H1 (cell line): ENCODE data around the gene UCHL1. TPM values are rescaled to one million over a fixed set of nuclear protein-coding genes. Genes with fewer than 3 reads are reported as not detected.

Experiments used
- ASH2L ChIP-seq: fragments of 200-600, 300-600 bp; sonication (generic); IDR thresholded peaks from one replicate; pipeline ENCODE4 v1.7.1; 2017; ENCODE audit warnings: low read length
- BACH1 ChIP-seq: IDR thresholded peaks from 2 replicates; pipeline ENCODE4 v1.6.1; 2012; ENCODE audit warnings: low read length, improper control_type of control experiment
- CHD1 ChIP-seq: IDR thresholded peaks from 2 replicates; pipeline ENCODE4 v1.6.1; 2012; ENCODE audit warnings: low read depth, low read length, improper control_type of control experiment
- EGR1 ChIP-seq: IDR thresholded peaks from 2 replicates; pipeline ENCODE4 v1.6.1; 2011; ENCODE audit warnings: low read depth, low read length, borderline replicate concordance
- JUN ChIP-seq: IDR thresholded peaks from 2 replicates; pipeline ENCODE4 v1.6.1; 2011; ENCODE audit warnings: low read depth, mild to moderate bottlenecking, improper control_type of control experiment, low read length
- KDM4A ChIP-seq: IDR thresholded peaks from one replicate; pipeline ENCODE4 v1.7.1; 2012; ENCODE audit warnings: low read depth, mild to moderate bottlenecking, moderate library complexity, low read length, inconsistent platforms; ENCODE audit not compliant: severe bottlenecking
- NRF1 ChIP-seq: IDR thresholded peaks from 2 replicates; pipeline ENCODE4 v1.6.1; 2011; ENCODE audit warnings: mild to moderate bottlenecking, low read depth, low read length, improper control_type of control experiment
- RAD21 ChIP-seq, 2 experiments: IDR thresholded peaks in 1 of 2; conservative IDR thresholded peaks in 1 of 2; 2 replicates each; pipeline ENCODE4 v1.6.1; 2011; ENCODE audit warnings: low read depth in 2 of 2, low read length in 2 of 2, improper control_type of control experiment in 1 of 2, inconsistent platforms in 1 of 2, mild to moderate bottlenecking in 1 of 2, moderate library complexity in 1 of 2
- SIX5 ChIP-seq: IDR thresholded peaks from 2 replicates; pipeline ENCODE4 v1.6.1; 2011; ENCODE audit warnings: mild to moderate bottlenecking, low read depth, low read length
- SRF ChIP-seq: IDR thresholded peaks from 2 replicates; pipeline ENCODE4 v1.6.1; 2011; ENCODE audit warnings: mild to moderate bottlenecking, low read depth, low read length, moderate library complexity
- polyA plus RNA-seq, 7 experiments: library from polyadenylated mRNA; depleted of rRNA in 3 of 7; stranded (reverse) in 5 of 7; unstranded in 2 of 7; fragments of >200 nt in 5 of 7; fragments of 200-250 nt in 2 of 7; gene quantifications; 1 replicate in 5 of 7; 2 replicates in 1 of 7; 4 replicates in 1 of 7; pipeline versions ENCODE4 v1.2.1 to v1.2.3, GENCODE V29; 2011 to 2013; ENCODE audit warnings: missing spikeins in 2 of 7, mixed read lengths in 2 of 7
- total RNA-seq: library from RNA; stranded (reverse); fragmentation: NEBNext Ultra II Directional; extraction: Animal tissue kit (Norgen Biotek cat#: 25700); gene quantifications from 2 replicates; pipeline ENCODE4 v1.2.1, GENCODE V29; 2021
- TF ChIP-seq, protein P1 (sequence below): fragments of 300-600 bp; sonication (generic); IDR thresholded peaks from 2 replicates; pipeline ENCODE4 v1.7.1; 2012; ENCODE audit warnings: low read length, moderate library complexity, mild to moderate bottlenecking, inconsistent platforms; ENCODE audit not compliant: insufficient replicate concordance

UCHL1 gene
- total and polyA plus RNA-seq, 2 of the 8 experiments (the other 6 are each of a cell fraction or from before 2014, with no cell fraction given) = 781 to 1,717 TPM

DNA sequence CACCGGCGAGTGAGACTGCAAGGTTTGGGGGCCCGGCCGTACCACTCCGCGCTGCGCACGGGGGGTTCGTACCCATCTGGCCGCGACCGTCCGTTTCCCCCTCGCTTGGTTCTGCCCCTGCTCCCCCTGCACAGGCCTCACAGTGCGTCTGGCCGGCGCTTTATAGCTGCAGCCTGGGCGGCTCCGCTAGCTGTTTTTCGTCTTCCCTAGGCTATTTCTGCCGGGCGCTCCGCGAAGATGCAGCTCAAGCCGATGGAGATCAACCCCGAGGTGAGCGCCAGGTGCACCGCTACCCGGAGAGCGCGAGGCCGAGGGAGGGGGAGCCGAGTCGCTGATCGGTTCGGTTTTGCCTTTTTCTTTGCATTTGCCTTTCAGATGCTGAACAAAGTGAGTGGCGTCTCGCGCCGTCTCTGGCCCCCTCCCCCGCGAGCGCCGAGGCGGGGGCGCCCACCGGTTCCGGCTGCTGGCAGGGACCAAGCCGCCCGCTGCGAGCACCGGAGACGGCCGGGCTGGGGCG, at the start of gene UCHL1 (continued):
- TF ChIP-seq, protein P1, sequence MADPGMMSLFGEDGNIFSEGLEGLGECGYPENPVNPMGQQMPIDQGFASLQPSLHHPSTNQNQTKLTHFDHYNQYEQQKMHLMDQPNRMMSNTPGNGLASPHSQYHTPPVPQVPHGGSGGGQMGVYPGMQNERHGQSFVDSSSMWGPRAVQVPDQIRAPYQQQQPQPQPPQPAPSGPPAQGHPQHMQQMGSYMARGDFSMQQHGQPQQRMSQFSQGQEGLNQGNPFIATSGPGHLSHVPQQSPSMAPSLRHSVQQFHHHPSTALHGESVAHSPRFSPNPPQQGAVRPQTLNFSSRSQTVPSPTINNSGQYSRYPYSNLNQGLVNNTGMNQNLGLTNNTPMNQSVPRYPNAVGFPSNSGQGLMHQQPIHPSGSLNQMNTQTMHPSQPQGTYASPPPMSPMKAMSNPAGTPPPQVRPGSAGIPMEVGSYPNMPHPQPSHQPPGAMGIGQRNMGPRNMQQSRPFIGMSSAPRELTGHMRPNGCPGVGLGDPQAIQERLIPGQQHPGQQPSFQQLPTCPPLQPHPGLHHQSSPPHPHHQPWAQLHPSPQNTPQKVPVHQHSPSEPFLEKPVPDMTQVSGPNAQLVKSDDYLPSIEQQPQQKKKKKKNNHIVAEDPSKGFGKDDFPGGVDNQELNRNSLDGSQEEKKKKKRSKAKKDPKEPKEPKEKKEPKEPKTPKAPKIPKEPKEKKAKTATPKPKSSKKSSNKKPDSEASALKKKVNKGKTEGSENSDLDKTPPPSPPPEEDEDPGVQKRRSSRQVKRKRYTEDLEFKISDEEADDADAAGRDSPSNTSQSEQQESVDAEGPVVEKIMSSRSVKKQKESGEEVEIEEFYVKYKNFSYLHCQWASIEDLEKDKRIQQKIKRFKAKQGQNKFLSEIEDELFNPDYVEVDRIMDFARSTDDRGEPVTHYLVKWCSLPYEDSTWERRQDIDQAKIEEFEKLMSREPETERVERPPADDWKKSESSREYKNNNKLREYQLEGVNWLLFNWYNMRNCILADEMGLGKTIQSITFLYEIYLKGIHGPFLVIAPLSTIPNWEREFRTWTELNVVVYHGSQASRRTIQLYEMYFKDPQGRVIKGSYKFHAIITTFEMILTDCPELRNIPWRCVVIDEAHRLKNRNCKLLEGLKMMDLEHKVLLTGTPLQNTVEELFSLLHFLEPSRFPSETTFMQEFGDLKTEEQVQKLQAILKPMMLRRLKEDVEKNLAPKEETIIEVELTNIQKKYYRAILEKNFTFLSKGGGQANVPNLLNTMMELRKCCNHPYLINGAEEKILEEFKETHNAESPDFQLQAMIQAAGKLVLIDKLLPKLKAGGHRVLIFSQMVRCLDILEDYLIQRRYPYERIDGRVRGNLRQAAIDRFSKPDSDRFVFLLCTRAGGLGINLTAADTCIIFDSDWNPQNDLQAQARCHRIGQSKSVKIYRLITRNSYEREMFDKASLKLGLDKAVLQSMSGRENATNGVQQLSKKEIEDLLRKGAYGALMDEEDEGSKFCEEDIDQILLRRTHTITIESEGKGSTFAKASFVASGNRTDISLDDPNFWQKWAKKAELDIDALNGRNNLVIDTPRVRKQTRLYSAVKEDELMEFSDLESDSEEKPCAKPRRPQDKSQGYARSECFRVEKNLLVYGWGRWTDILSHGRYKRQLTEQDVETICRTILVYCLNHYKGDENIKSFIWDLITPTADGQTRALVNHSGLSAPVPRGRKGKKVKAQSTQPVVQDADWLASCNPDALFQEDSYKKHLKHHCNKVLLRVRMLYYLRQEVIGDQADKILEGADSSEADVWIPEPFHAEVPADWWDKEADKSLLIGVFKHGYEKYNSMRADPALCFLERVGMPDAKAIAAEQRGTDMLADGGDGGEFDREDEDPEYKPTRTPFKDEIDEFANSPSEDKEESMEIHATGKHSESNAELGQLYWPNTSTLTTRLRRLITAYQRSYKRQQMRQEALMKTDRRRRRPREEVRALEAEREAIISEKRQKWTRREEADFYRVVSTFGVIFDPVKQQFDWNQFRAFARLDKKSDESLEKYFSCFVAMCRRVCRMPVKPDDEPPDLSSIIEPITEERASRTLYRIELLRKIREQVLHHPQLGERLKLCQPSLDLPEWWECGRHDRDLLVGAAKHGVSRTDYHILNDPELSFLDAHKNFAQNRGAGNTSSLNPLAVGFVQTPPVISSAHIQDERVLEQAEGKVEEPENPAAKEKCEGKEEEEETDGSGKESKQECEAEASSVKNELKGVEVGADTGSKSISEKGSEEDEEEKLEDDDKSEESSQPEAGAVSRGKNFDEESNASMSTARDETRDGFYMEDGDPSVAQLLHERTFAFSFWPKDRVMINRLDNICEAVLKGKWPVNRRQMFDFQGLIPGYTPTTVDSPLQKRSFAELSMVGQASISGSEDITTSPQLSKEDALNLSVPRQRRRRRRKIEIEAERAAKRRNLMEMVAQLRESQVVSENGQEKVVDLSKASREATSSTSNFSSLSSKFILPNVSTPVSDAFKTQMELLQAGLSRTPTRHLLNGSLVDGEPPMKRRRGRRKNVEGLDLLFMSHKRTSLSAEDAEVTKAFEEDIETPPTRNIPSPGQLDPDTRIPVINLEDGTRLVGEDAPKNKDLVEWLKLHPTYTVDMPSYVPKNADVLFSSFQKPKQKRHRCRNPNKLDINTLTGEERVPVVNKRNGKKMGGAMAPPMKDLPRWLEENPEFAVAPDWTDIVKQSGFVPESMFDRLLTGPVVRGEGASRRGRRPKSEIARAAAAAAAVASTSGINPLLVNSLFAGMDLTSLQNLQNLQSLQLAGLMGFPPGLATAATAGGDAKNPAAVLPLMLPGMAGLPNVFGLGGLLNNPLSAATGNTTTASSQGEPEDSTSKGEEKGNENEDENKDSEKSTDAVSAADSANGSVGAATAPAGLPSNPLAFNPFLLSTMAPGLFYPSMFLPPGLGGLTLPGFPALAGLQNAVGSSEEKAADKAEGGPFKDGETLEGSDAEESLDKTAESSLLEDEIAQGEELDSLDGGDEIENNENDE = no peak
- TF ChIP-seq SIX5 (peak; percentile 77), SRF (0 out of 2 replicates have a peak, but pooled peaks have one; percentile 33), EGR1 (peak; percentile 65; the same call in 1 of the 2 replicates), RAD21 (IDR thresholded peaks at IDR 0.05 in 1 of 2, conservative IDR thresholded peaks at IDR 0.05 in 1 of 2; ENCODE audit: low read depth in 2 of 2, low read length in 2 of 2) (0 out of 4 replicates have a peak, but pooled peaks of 1 of the 2 experiments have one; percentile 1), BACH1 (no peak), ASH2L (peak; percentile 74), JUN (no peak), CHD1 (peak; percentile 100), NRF1 (no peak), KDM4A (no peak)
